Neural crest cell (in vitro differentiated cells): Measurements from ENCODE around the gene DGCR2. TPM values are rescaled to one million over a fixed set of nuclear protein-coding genes. Genes with fewer than 3 reads are reported as not detected.

Experiments used
- DNase-seq: peaks from one replicate; pipeline ENCODE4 v3.0.0; 2021; ENCODE audit warnings: low read depth, mixed read lengths, low spot score
- H3K27ac Mint-ChIP-seq: one replicate; pipeline ENCODE4 v1.8.0; 2021; ENCODE audit warnings: mild to moderate bottlenecking, mixed read lengths; ENCODE audit not compliant: unreplicated experiment
- H3K27me3 Mint-ChIP-seq: 2 replicates; pipeline ENCODE4 v1.8.0; 2021; ENCODE audit warnings: low read depth, mild to moderate bottlenecking, mixed read lengths
- H3K36me3 Mint-ChIP-seq: 2 replicates; pipeline ENCODE4 v1.8.0; 2021; ENCODE audit warnings: low read depth, mild to moderate bottlenecking, mixed read lengths
- H3K4me1 Mint-ChIP-seq: 2 replicates; pipeline ENCODE4 v1.8.0; 2021; ENCODE audit warnings: mixed read lengths
- H3K4me3 Mint-ChIP-seq: one replicate; pipeline ENCODE4 v1.8.0; 2021; ENCODE audit warnings: mild to moderate bottlenecking, mixed read lengths
- H3K9me3 Mint-ChIP-seq: 2 replicates; pipeline ENCODE4 v1.8.0; 2021; ENCODE audit warnings: mixed read lengths
- total RNA-seq: library from RNA; stranded (reverse); gene quantifications from 2 replicates; pipeline ENCODE4 v1.2.1, GENCODE V29; 2021
- TF ChIP-seq, protein P1 (sequence below): fragments of 200-600 bp; sonication (generic); conservative IDR thresholded peaks from 2 replicates; pipeline ENCODE4 v1.5.0; 2021; ENCODE audit warnings: antibody characterized with exemption, mild to moderate bottlenecking

DGCR2 gene
- total RNA-seq, 1 donor from 2014 or later, result 91.6 TPM

GRCh38 chr22:18999008-18999407 lies 123.2 kb downstream of the DGCR2 start:
- H3K27ac Mint-ChIP-seq, result no peak overlapping the region
- DNase-seq, result peak; percentile 17
- no peak overlapping the region for H3K4me3 Mint-ChIP-seq
- H3K9me3 Mint-ChIP-seq, result no peaks in the 10 kb centered on the region
- H3K36me3 Mint-ChIP-seq, result no peaks in the 10 kb centered on the region
- TF ChIP-seq, protein P1, sequence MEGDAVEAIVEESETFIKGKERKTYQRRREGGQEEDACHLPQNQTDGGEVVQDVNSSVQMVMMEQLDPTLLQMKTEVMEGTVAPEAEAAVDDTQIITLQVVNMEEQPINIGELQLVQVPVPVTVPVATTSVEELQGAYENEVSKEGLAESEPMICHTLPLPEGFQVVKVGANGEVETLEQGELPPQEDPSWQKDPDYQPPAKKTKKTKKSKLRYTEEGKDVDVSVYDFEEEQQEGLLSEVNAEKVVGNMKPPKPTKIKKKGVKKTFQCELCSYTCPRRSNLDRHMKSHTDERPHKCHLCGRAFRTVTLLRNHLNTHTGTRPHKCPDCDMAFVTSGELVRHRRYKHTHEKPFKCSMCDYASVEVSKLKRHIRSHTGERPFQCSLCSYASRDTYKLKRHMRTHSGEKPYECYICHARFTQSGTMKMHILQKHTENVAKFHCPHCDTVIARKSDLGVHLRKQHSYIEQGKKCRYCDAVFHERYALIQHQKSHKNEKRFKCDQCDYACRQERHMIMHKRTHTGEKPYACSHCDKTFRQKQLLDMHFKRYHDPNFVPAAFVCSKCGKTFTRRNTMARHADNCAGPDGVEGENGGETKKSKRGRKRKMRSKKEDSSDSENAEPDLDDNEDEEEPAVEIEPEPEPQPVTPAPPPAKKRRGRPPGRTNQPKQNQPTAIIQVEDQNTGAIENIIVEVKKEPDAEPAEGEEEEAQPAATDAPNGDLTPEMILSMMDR, result peak; percentile 50
- H3K4me1 Mint-ChIP-seq, result peaks cover 5% of the 10 kb centered on the region
- peaks cover 20% of the 10 kb centered on the region for H3K27me3 Mint-ChIP-seq

- Mint-ChIP-seq H3K36me3 (no peaks in the 10 kb centered on the region), H3K4me3 (no peak overlapping the region), H3K27me3 (peaks cover 17% of the 10 kb centered on the region), H3K4me1 (peaks cover 13% of the 10 kb centered on the region), H3K27ac (no peak overlapping the region), H3K9me3 (no peaks in the 10 kb centered on the region)
- TF ChIP-seq, protein P1, result no peak
- DNase-seq, result no peak
Observed at GRCh38 chr22:18997925-18998315, 124.3 kb downstream of the DGCR2 start.

- TF ChIP-seq, protein P1, result no peak
- Mint-ChIP-seq H3K4me1 (peaks cover 17% of the 10 kb centered on the region), H3K27me3 (peaks cover 16% of the 10 kb centered on the region), H3K4me3 (no peak overlapping the region), H3K27ac (no peak overlapping the region), H3K9me3 (no peaks in the 10 kb centered on the region), H3K36me3 (no peaks in the 10 kb centered on the region)
- no peak for DNase-seq
Observed at GRCh38 chr22:18997306-18997924, 124.8 kb downstream of the DGCR2 start.

DNA sequence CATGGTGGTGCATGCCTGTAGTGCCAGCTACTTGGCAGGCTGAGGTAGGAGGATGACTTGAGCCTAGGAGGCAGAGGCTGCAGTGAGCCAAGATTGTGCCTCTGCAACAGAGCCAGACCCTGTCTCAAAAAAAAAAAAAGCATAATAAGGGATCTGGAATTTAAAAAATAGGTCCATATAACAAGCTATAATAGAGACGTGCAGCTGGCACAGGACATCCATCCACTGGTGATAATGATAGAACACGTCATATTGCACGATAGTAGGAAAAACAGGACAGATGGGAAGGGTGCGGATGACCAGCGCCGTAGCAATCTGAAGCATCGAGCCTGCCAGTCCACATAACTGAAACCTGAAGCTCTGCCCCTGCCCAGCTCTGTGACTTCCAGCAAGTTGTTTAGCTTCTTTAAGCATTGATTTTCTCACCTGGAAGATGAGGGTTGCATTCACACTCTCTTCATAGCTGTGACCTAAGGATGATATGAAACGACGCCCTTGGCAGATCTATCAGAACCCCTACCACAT lies 125.8 kb downstream of the DGCR2 start:
- Mint-ChIP-seq H3K27me3 (peaks cover 12% of the 10 kb centered on the region), H3K4me3 (no peak overlapping the region), H3K36me3 (no peaks in the 10 kb centered on the region), H3K9me3 (no peaks in the 10 kb centered on the region), H3K4me1 (peaks cover 17% of the 10 kb centered on the region), H3K27ac (no peak overlapping the region)
- no peak for DNase-seq
- TF ChIP-seq, protein P1, result no peak

DNA sequence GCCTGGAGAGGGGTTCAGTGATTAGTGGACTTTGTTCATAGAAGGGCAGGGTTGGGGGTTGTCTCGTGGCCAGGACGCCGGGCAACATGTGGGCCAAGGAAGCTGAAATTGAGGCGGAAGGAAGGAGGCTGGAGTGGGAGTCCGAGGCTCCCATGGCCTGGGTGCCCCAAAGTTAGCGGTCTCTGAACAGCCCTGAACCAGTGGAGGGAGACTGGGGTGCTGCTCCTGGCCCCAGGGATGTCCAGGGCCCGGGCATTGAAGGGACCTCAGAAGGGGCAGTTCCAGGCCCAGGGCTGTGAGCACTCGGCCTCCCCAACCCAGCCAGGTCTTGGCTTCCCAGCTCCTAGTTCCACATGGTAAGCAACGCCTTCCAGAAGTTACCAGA lies 126.9 kb downstream of the DGCR2 start:
- TF ChIP-seq, protein P1, result no peak
- DNase-seq, result no peak
- H3K4me1 Mint-ChIP-seq, result peaks cover 17% of the 10 kb centered on the region
- peaks cover 12% of the 10 kb centered on the region for H3K27me3 Mint-ChIP-seq
- no peaks in the 10 kb centered on the region for H3K9me3 Mint-ChIP-seq
- H3K27ac Mint-ChIP-seq, result peak overlapping the region; percentile 12
- no peak overlapping the region for H3K4me3 Mint-ChIP-seq
- H3K36me3 Mint-ChIP-seq, result no peaks in the 10 kb centered on the region
